ENCODE results near the gene RARG. TPM values are rescaled to one million over a fixed set of nuclear protein-coding genes. Genes with fewer than 3 reads are reported as not detected.
A peak's percentile ranks its signal among the peaks of the same experiment; 100 is the strongest.

RARG gene
- total RNA-seq, 2 experiments from 2014 or later = 19.7 to 20.3 TPM

DNA sequence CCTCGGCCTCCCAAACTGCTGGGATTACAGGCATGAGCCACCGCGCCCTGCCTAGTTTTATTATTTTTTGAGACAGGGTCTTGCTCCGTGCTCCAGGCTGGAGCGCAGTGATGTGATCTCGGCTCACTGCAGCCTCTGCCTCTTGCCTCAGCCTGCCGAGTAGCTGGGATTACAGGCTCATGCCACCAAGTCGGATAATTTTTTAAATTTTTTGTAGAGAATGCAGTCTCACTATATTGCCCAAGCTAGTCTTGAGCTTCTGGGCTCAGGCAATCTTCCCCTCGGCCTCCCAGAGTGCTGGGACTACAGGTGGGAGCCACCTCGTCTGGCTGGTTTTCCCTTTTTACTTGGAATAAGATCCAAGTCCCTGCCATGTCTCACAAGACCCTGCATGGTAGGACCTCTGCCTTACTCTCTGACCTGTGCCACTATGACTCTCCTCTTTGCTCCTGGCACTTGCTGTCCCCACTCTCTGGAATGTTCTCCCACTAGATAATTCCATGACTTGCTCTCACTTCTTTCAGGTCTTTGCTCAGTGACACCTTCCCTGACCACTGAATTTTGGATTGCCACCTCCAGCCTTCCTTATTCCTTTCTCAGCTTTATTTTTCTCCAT, 7.7 kb upstream of the RARG start:
- ATAC-seq (no peak), DNase-seq (no peak)
- TF ChIP-seq, protein P1, sequence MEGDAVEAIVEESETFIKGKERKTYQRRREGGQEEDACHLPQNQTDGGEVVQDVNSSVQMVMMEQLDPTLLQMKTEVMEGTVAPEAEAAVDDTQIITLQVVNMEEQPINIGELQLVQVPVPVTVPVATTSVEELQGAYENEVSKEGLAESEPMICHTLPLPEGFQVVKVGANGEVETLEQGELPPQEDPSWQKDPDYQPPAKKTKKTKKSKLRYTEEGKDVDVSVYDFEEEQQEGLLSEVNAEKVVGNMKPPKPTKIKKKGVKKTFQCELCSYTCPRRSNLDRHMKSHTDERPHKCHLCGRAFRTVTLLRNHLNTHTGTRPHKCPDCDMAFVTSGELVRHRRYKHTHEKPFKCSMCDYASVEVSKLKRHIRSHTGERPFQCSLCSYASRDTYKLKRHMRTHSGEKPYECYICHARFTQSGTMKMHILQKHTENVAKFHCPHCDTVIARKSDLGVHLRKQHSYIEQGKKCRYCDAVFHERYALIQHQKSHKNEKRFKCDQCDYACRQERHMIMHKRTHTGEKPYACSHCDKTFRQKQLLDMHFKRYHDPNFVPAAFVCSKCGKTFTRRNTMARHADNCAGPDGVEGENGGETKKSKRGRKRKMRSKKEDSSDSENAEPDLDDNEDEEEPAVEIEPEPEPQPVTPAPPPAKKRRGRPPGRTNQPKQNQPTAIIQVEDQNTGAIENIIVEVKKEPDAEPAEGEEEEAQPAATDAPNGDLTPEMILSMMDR (IDR thresholded peaks at IDR 0.05) = no peak
- ChIA-PET POLR2A (interaction anchor here (4.7 kb wide), 1 partner anchor 19 kb away, joined by 21 read pairs; no protein-coding TSS in a partner anchor), CTCF (interaction anchor here (7.7 kb wide), 1 partner anchor 27 kb away, joined by 45 read pairs; no protein-coding TSS in a partner anchor)
- Mint-ChIP-seq H3K27me3 (no peaks in the 10 kb centered on the region), H3K4me3 (no peak overlapping the region), H3K27ac (no peak overlapping the region), H3K4me1 (ENCODE audit: low read depth) (peaks cover 30% of the 10 kb centered on the region), H3K36me3 (ENCODE audit: low read depth) (no peaks in the 10 kb centered on the region), H3K9me3 (no peaks in the 10 kb centered on the region)
- intact Hi-C loops (cut with micrococcal nuclease) = no loop called here

DNA sequence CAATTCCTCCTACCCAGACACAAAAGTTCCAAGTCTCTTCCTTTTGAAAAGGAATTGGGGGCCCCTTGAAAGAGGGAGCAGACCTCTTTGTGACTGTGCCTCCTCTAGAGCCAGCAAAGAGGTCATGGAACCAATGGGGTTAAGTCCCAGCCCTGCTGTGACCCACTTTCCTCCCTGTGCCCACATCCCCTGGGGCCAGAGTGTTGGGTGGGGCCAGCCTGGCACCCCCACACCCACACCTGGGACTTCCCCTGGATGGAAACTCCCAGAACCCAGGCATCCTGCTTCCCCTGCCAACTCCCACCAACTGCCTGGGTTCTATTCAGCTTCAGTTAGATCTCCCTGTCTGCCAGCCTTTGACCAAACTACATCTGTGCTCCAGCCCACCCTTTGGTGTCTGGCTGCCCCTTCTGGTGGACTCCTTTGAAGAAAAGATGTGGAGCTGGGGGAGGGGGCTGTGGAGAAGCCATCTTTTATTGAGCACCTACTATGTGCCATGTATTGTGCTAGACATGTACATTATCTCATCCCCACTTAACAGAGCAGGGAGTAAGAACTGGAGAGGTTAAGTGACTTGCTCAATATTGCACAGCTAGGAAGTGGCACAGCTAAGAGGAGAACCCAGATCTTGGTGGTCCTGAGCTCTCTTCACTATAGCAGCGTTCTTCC, 4.6 kb upstream of the RARG start:
- Mint-ChIP-seq H3K4me3 (peak overlapping the region; percentile 23), H3K4me1 (ENCODE audit: low read depth) (peaks cover 50% of the 10 kb centered on the region), H3K27me3 (no peaks in the 10 kb centered on the region), H3K27ac (peak overlapping the region; percentile 72), H3K9me3 (no peaks in the 10 kb centered on the region), H3K36me3 (ENCODE audit: low read depth) (no peaks in the 10 kb centered on the region)
- TF ChIP-seq, protein P1 (IDR thresholded peaks at IDR 0.05) = no peak
- ATAC-seq = peak; percentile 34
- DNase-seq = peak; percentile 72
- intact Hi-C loops (cut with micrococcal nuclease) = no loop called here
- ChIA-PET POLR2A (interaction anchor here (1.0 to 5.5 kb wide), 7 partner anchors 10 to 169 kb away, joined by 3 to 47 read pairs (median 4); partner anchors contain the start of gene ESPL1), CTCF (interaction anchor here (0.7 to 4.6 kb wide), 9 partner anchors 15 to 77 kb away, joined by 3 to 23 read pairs (median 4); partner anchors contain the start of gene ESPL1)

DNA sequence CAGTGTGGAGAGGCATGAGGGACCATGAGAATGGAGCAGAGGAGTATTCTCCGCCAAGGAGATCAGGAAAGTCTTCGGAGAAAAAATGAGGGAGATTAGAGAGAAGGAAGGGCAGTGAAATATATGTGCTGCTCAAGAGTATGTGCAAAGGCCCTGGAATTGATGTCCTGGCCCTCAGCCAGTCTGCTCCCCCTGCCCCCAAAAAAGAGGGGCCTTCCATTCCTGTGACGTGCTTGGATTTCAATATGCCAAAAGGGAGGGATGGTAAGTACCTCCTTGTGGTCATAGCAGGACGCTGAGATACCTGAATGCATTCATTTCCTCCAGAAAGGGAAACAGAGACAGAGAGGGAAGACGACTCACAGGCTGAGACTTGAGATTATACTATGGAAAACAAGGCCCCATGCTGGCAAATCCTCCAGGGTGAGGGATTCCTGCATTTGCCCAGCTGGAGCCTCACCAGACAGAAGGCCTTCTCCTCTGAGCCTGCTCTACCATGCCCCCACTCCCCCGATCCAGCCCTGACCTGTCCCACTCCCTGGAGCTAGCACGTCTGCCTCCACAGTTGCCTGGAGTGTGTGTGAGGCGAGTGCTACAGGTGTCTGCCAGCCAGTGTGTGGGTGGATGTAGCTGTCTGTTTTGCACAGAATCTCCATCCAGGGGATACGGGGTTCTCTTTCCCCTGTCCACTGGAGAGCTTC, 3.9 kb upstream of the RARG start:
- Mint-ChIP-seq H3K36me3 (ENCODE audit: low read depth) (no peaks in the 10 kb centered on the region), H3K4me1 (ENCODE audit: low read depth) (peaks cover 57% of the 10 kb centered on the region), H3K4me3 (peak overlapping the region; percentile 23), H3K9me3 (no peaks in the 10 kb centered on the region), H3K27me3 (no peaks in the 10 kb centered on the region), H3K27ac (peak overlapping the region; percentile 72)
- DNase-seq = peak; percentile 59
- CTCF ChIA-PET = interaction anchor here (0.7 to 4.6 kb wide), 8 partner anchors 15 to 77 kb away, joined by 3 to 23 read pairs (median 4); partner anchors contain the start of gene ESPL1
- no peak for ATAC-seq
- POLR2A ChIA-PET = interaction anchor here (1.0 to 5.5 kb wide), 7 partner anchors 9 to 168 kb away, joined by 3 to 47 read pairs (median 4); partner anchors contain the start of gene ESPL1
- TF ChIP-seq, protein P1 (IDR thresholded peaks at IDR 0.05) = no peak
- intact Hi-C loops (cut with micrococcal nuclease) = no loop called here

DNA sequence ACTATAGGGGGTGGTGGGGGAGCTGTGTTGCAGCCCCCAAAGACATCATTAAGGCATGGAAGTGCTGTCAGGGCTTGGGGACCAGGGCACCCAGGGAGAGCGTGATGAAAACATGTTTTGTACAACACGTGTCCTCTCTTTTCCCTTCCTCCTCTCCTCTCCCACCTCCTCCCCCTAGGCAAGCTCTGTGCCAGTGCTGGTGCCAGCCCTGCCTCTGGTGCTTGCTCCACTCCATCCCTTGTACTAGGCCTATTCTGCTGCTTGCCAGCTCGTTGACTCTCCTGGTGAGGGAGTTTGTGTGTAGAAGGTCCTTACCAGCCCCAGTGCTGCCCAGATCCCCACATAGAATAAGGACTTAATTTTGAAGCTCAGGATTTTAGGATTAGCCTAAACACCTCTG, 3.2 kb upstream of the RARG start:
- peaks cover 61% of the 10 kb centered on the region for H3K4me1 Mint-ChIP-seq (ENCODE audit: low read depth)
- DNase-seq (no peak), ATAC-seq (no peak)
- TF ChIP-seq, protein P1 (IDR thresholded peaks at IDR 0.05) = no peak
- ChIA-PET CTCF (interaction anchor here (0.6 to 4.6 kb wide), 7 partner anchors 8 to 52 kb away, joined by 3 to 23 read pairs (median 5); partner anchors contain the start of gene ESPL1), POLR2A (interaction anchor here (0.6 to 5.5 kb wide), 5 partner anchors 8 to 598 kb away, joined by 3 to 47 read pairs (median 4); a partner anchor contains a TSS)
- no peaks in the 10 kb centered on the region for H3K36me3 Mint-ChIP-seq (ENCODE audit: low read depth)
- H3K27me3 Mint-ChIP-seq = no peaks in the 10 kb centered on the region
- intact Hi-C loops (cut with micrococcal nuclease) = no loop called here
- no peak overlapping the region for H3K4me3 Mint-ChIP-seq
- H3K9me3 Mint-ChIP-seq = no peaks in the 10 kb centered on the region
- peak overlapping the region; percentile 72 for H3K27ac Mint-ChIP-seq
